SK-N-SH (cell line): ENCODE measurements around the gene PHOSPHO2. TPM values are rescaled to one million over a fixed set of nuclear protein-coding genes. Genes with fewer than 3 reads are reported as not detected.

Source experiments
- CTCF ChIA-PET: fragments of 300-600, 350-600 bp; formaldehyde crosslinking; extraction: SDS; loops from one replicate; lab custom pipeline; 2021; lab: Yijun Ruan, JAX
- POLR2A ChIA-PET: fragments of 350-600 bp; sonication (Branson Sonifier 250); formaldehyde crosslinking; extraction: SDS; loops from one replicate; lab custom pipeline; 2020; ENCODE audit warnings: antibody characterized with exemption, inconsistent platforms; lab: Yijun Ruan, JAX
- DNase-seq: peaks from one replicate; pipeline ENCODE4 v3.0.0; 2012
- H2AFZ ChIP-seq: fragments of 200-600 bp; sonication (generic); 2 replicates; pipeline ENCODE4 v1.8.1; 2016; ENCODE audit warnings: antibody characterized with exemption, mild to moderate bottlenecking, low read depth
- H3F3A ChIP-seq: fragments of 200-600 bp; sonication (generic); replicated peaks from 2 replicates; pipeline ENCODE3; 2016; ENCODE audit warnings: antibody characterized with exemption, mild to moderate bottlenecking; ENCODE audit not compliant: insufficient read depth
- H3K27ac ChIP-seq, 2 experiments: fragments of 200-500 bp in 1 of 2; fragments of 200-600 bp in 1 of 2; sonication (Bioruptor generic) in 1 of 2; sonication (generic), shearing (Covaris generic) in 1 of 2; 2 replicates each; pipeline versions ENCODE4 v1.5.1 to v1.6.1; 2014 to 2016; ENCODE audit warnings: low read depth in 2 of 2, inconsistent platforms in 1 of 2, low read length in 1 of 2, mild to moderate bottlenecking in 1 of 2, mixed read lengths in 1 of 2
- H3K27me3 ChIP-seq: fragments of 200-600 bp; sonication (generic), shearing (Covaris generic); 2 replicates; pipeline ENCODE4 v1.6.1; 2016; ENCODE audit warnings: mixed run types; ENCODE audit not compliant: insufficient read depth
- H3K36me3 ChIP-seq, 2 experiments: fragments of 200-500 bp in 1 of 2; fragments of 200-600 bp in 1 of 2; sonication (Bioruptor generic) in 1 of 2; sonication (generic) in 1 of 2; replicated peaks in 1 of 2; 2 replicates each; pipeline versions ENCODE3 to v1.5.1; 2014 to 2016; ENCODE audit warnings: low read length in 1 of 2, mild to moderate bottlenecking in 1 of 2; ENCODE audit not compliant: insufficient read depth in 2 of 2, control insufficient read depth in 1 of 2
- H3K4me1 ChIP-seq, 2 experiments: fragments of 200-500 bp in 1 of 2; fragments of 200-600 bp in 1 of 2; sonication (Bioruptor generic) in 1 of 2; sonication (generic), shearing (Covaris generic) in 1 of 2; 2 replicates each; pipeline versions ENCODE4 v1.5.1 to v1.6.1; 2014 to 2016; ENCODE audit warnings: low read depth in 1 of 2, low read length in 1 of 2, mixed run types in 1 of 2; ENCODE audit not compliant: insufficient read depth in 2 of 2, control insufficient read depth in 1 of 2
- H3K4me2 ChIP-seq: fragments of 200-600 bp; sonication (generic), shearing (Covaris generic); 2 replicates; pipeline ENCODE4 v1.6.1; 2017; ENCODE audit warnings: mixed run types
- H3K4me3 ChIP-seq, 2 experiments: fragments of 200-500 bp in 1 of 2; fragments of 200-600 bp in 1 of 2; sonication (Bioruptor generic) in 1 of 2; sonication (generic), shearing (Covaris generic) in 1 of 2; 2 replicates each; pipeline versions ENCODE4 v1.5.1 to v1.8.1; 2014 to 2016; ENCODE audit warnings: low read depth in 2 of 2, inconsistent platforms in 1 of 2, low read length in 1 of 2, mild to moderate bottlenecking in 1 of 2, mixed read lengths in 1 of 2, moderate library complexity in 1 of 2
- H3K79me2 ChIP-seq: fragments of 200-600 bp; sonication (generic); 2 replicates; pipeline ENCODE4 v1.8.1; 2017; ENCODE audit warnings: mild to moderate bottlenecking; ENCODE audit not compliant: insufficient read depth
- H3K9ac ChIP-seq: fragments of 200-600 bp; sonication (generic); 2 replicates; pipeline ENCODE4 v1.6.1; 2017; ENCODE audit warnings: mixed run types
- H3K9me2 ChIP-seq: fragments of 200-600 bp; sonication (generic); 2 replicates; pipeline ENCODE4 v1.6.1; 2017; ENCODE audit warnings: mixed run types
- H3K9me3 ChIP-seq: fragments of 200-600 bp; sonication (generic); 2 replicates; pipeline ENCODE4 v1.6.1; 2017; ENCODE audit warnings: mixed run types, mild to moderate bottlenecking, moderate library complexity
- H4K20me1 ChIP-seq: fragments of 200-600 bp; sonication (generic); 2 replicates; pipeline ENCODE4 v1.6.1; 2017; ENCODE audit warnings: mild to moderate bottlenecking, mixed run types; ENCODE audit not compliant: insufficient read depth
- EZH2phosphoT487 ChIP-seq: fragments of 200-600 bp; sonication (generic); IDR thresholded peaks from 2 replicates; pipeline ENCODE4 v1.6.1; 2017; ENCODE audit warnings: low read depth, mixed run types, mild to moderate bottlenecking, antibody characterized with exemption, moderate library complexity, borderline replicate concordance
- FOSL2 ChIP-seq: IDR thresholded peaks from 2 replicates; pipeline ENCODE4 v1.4.0; 2012; ENCODE audit warnings: low read depth, mild to moderate bottlenecking, moderate library complexity, borderline replicate concordance
- GABPA ChIP-seq: IDR thresholded peaks from 2 replicates; pipeline ENCODE4 v1.4.0; 2012; ENCODE audit warnings: low read depth, mild to moderate bottlenecking
- JUND ChIP-seq: IDR thresholded peaks from 2 replicates; pipeline ENCODE4 v1.4.0; 2012
- MEF2A ChIP-seq: IDR thresholded peaks from 2 replicates; pipeline ENCODE4 v1.4.0; 2012; ENCODE audit warnings: low read depth, borderline replicate concordance
- MXI1 ChIP-seq: IDR thresholded peaks from 2 replicates; pipeline ENCODE4 v1.6.1; 2012; ENCODE audit warnings: mild to moderate bottlenecking, low read depth, low read length, improper control_type of control experiment
- NRF1 ChIP-seq: IDR thresholded peaks from 2 replicates; pipeline ENCODE4 v1.6.1; 2012; ENCODE audit warnings: low read depth, mild to moderate bottlenecking, low read length
- RCOR1 ChIP-seq: fragments of 150-350 bp; IDR thresholded peaks from 2 replicates; pipeline ENCODE4 v1.6.1; 2017; ENCODE audit warnings: antibody characterized with exemption, low read length
- RFX5 ChIP-seq: IDR thresholded peaks from 2 replicates; pipeline ENCODE4 v1.6.1; 2012; ENCODE audit warnings: mild to moderate bottlenecking, improper control_type of control experiment, low read length
- TCF12 ChIP-seq: IDR thresholded peaks from 2 replicates; pipeline ENCODE4 v1.4.0; 2012
- TEAD4 ChIP-seq: IDR thresholded peaks from 2 replicates; pipeline ENCODE4 v1.4.0; 2012; ENCODE audit warnings: mild to moderate bottlenecking, borderline replicate concordance; ENCODE audit not compliant: insufficient read depth
- USF1 ChIP-seq: IDR thresholded peaks from 2 replicates; pipeline ENCODE4 v1.4.0; 2012; ENCODE audit warnings: low read depth, borderline replicate concordance
- YY1 ChIP-seq: IDR thresholded peaks from 2 replicates; pipeline ENCODE4 v1.4.0; 2012; ENCODE audit warnings: low read depth, mild to moderate bottlenecking
- WGBS: methylation state at CpG from one replicate; pipeline ENCODE4 v1.1.6; 2017; ENCODE audit warnings: low lambda C conversion rate; 5-methylcytosine and 5-hydroxymethylcytosine counted together
- polyA plus RNA-seq, 3 experiments: library from polyadenylated mRNA; depleted of rRNA; stranded (reverse); fragments of >200 nt; gene quantifications; 2 replicates each; pipeline ENCODE4 v1.2.3, GENCODE V29; 2012
- TF ChIP-seq, protein P1 (sequence below): fragments of 150-350 bp; IDR thresholded peaks from 2 replicates; pipeline ENCODE4 v1.6.1; 2016; ENCODE audit warnings: mild to moderate bottlenecking, low read depth, low read length
- TF ChIP-seq, protein P2 (sequence below): IDR thresholded peaks from 2 replicates; pipeline ENCODE4; 2012
- TF ChIP-seq, protein P3 (sequence below): IDR thresholded peaks from 2 replicates; pipeline ENCODE4 v1.4.0; 2012; ENCODE audit warnings: low read depth

Gene PHOSPHO2
- polyA plus RNA-seq, 1 of the 3 experiments (the other 2 are of a cell fraction), result 1.1 TPM

- TF ChIP-seq NRF1 (no peak), TCF12 (no peak), FOSL2 (no peak), TEAD4 (no peak)
These were observed 34.9 kb upstream of the PHOSPHO2 start (continued) for GRCh38 chr2:169659320-169659719.

DNA sequence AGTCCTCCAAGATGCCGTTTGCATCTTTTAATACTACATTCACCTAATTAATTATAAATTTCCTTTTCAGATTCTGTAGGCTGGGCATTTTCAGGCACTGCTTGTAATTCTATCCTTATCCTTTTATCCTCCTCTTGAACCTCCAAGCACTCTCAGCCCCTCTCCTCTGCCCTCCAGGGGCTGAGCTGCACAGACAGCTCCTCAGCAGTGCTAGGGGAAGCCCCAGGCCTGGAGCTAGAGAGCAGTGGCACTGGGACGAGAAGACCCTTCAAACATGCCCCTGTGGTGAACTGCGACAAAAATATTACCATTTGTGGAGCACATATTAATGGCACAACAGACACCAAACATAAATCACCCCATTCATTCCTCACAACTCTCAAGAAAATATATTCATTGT is 33.0 kb upstream of the PHOSPHO2 start:
- no peaks in the 10 kb centered on the region for H3K27me3 ChIP-seq
- no peaks in the 10 kb centered on the region for H3K9me3 ChIP-seq
- WGBS, result 58% methylated on average over 3 of the region's 3 CpGs
- H3K4me3 ChIP-seq, result no peak overlapping the region
- no peaks in the 10 kb centered on the region for H3K9me2 ChIP-seq
- TF ChIP-seq, protein P1, sequence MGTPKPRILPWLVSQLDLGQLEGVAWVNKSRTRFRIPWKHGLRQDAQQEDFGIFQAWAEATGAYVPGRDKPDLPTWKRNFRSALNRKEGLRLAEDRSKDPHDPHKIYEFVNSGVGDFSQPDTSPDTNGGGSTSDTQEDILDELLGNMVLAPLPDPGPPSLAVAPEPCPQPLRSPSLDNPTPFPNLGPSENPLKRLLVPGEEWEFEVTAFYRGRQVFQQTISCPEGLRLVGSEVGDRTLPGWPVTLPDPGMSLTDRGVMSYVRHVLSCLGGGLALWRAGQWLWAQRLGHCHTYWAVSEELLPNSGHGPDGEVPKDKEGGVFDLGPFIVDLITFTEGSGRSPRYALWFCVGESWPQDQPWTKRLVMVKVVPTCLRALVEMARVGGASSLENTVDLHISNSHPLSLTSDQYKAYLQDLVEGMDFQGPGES, result no peak
- no peak for TF ChIP-seq EZH2phosphoT487
- TF ChIP-seq GABPA, result no peak
- TF ChIP-seq, protein P2, sequence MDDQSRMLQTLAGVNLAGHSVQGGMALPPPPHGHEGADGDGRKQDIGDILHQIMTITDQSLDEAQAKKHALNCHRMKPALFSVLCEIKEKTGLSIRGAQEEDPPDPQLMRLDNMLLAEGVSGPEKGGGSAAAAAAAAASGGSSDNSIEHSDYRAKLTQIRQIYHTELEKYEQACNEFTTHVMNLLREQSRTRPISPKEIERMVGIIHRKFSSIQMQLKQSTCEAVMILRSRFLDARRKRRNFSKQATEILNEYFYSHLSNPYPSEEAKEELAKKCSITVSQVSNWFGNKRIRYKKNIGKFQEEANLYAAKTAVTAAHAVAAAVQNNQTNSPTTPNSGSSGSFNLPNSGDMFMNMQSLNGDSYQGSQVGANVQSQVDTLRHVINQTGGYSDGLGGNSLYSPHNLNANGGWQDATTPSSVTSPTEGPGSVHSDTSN, result no peak
- no peak for TF ChIP-seq MXI1
- no peak for TF ChIP-seq RFX5
- TF ChIP-seq USF1, result no peak
- TF ChIP-seq, protein P3, sequence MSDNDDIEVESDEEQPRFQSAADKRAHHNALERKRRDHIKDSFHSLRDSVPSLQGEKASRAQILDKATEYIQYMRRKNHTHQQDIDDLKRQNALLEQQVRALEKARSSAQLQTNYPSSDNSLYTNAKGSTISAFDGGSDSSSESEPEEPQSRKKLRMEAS, result no peak
- no peak for TF ChIP-seq MEF2A
- no peak for TF ChIP-seq FOSL2
- no peak for TF ChIP-seq TEAD4
- no peak for TF ChIP-seq YY1
- no peak for TF ChIP-seq RCOR1
- no peak for TF ChIP-seq JUND
- TF ChIP-seq TCF12, result no peak
- TF ChIP-seq NRF1, result no peak
- H3K36me3 ChIP-seq, result no peaks in the 10 kb centered on the region
- H3K9ac ChIP-seq, result no peak overlapping the region
- ChIA-PET POLR2A (no interaction called here), CTCF (no interaction called here)
- H3K4me1 ChIP-seq, result no peaks in the 10 kb centered on the region
- no peaks in the 10 kb centered on the region for H4K20me1 ChIP-seq
- peaks cover 5% of the 10 kb centered on the region for H3F3A ChIP-seq
- no peak overlapping the region for H2AFZ ChIP-seq
- H3K4me2 ChIP-seq, result no peak overlapping the region
- DNase-seq, result no peak
- no peaks in the 10 kb centered on the region for H3K79me2 ChIP-seq
- H3K27ac ChIP-seq, result no peak overlapping the region
